ENCODE measurements around the gene HOOK2. TPM values are rescaled to one million over a fixed set of nuclear protein-coding genes. Genes with fewer than 3 reads are reported as not detected.

HOOK2 gene
- total RNA-seq, 1 donor from 2014 or later, result 26.8 TPM

- no peak for TF ChIP-seq CTCF (IDR thresholded peaks at IDR 0.05)
- no peak for DNase-seq (ENCODE audit: extremely low spot score, unreplicated experiment)
- Mint-ChIP-seq H3K9me3 (ENCODE audit: unreplicated experiment) (no peaks in the 10 kb centered on the region), H3K27ac (ENCODE audit: unreplicated experiment) (no peak overlapping the region), H3K4me3 (ENCODE audit: unreplicated experiment) (no peak overlapping the region), H3K4me1 (ENCODE audit: unreplicated experiment) (peaks cover 4% of the 10 kb centered on the region), H3K36me3 (ENCODE audit: unreplicated experiment) (peaks cover 3% of the 10 kb centered on the region), H3K27me3 (ENCODE audit: unreplicated experiment) (no peaks in the 10 kb centered on the region)
Observed at GRCh38 chr19:12759686-12760085, 15.7 kb downstream of the HOOK2 start.

GRCh38 chr19:12757544-12758274 lies 17.6 kb downstream of the HOOK2 start:
- Mint-ChIP-seq H3K9me3 (ENCODE audit: unreplicated experiment) (no peaks in the 10 kb centered on the region), H3K36me3 (ENCODE audit: unreplicated experiment) (no peaks in the 10 kb centered on the region), H3K4me3 (ENCODE audit: unreplicated experiment) (peak overlapping the region; percentile 66), H3K27ac (ENCODE audit: unreplicated experiment) (no peak overlapping the region), H3K4me1 (ENCODE audit: unreplicated experiment) (peaks cover 4% of the 10 kb centered on the region), H3K27me3 (ENCODE audit: unreplicated experiment) (peaks cover 5% of the 10 kb centered on the region)
- peak; percentile 91 for DNase-seq (ENCODE audit: extremely low spot score, unreplicated experiment)
- peak; percentile 97 for TF ChIP-seq CTCF (IDR thresholded peaks at IDR 0.05)

- DNase-seq (ENCODE audit: extremely low spot score, unreplicated experiment), result no peak
- Mint-ChIP-seq H3K27me3 (ENCODE audit: unreplicated experiment) (peaks cover 13% of the 10 kb centered on the region), H3K36me3 (ENCODE audit: unreplicated experiment) (no peaks in the 10 kb centered on the region), H3K27ac (ENCODE audit: unreplicated experiment) (no peak overlapping the region), H3K4me3 (ENCODE audit: unreplicated experiment) (no peak overlapping the region), H3K9me3 (ENCODE audit: unreplicated experiment) (no peaks in the 10 kb centered on the region), H3K4me1 (ENCODE audit: unreplicated experiment) (peaks cover 4% of the 10 kb centered on the region)
- no peak for TF ChIP-seq CTCF (IDR thresholded peaks at IDR 0.05)
Observed at GRCh38 chr19:12756150-12756883, 19.0 kb downstream of the HOOK2 start.

- no peak overlapping the region for H3K4me3 Mint-ChIP-seq (ENCODE audit: unreplicated experiment)
- H3K27me3 Mint-ChIP-seq (ENCODE audit: unreplicated experiment), result peaks cover 23% of the 10 kb centered on the region
- TF ChIP-seq CTCF (IDR thresholded peaks at IDR 0.05), result no peak
- no peak for DNase-seq (ENCODE audit: extremely low spot score, unreplicated experiment)
- H3K36me3 Mint-ChIP-seq (ENCODE audit: unreplicated experiment), result no peaks in the 10 kb centered on the region
- no peaks in the 10 kb centered on the region for H3K9me3 Mint-ChIP-seq (ENCODE audit: unreplicated experiment)
- H3K4me1 Mint-ChIP-seq (ENCODE audit: unreplicated experiment), result peaks cover 15% of the 10 kb centered on the region
- no peak overlapping the region for H3K27ac Mint-ChIP-seq (ENCODE audit: unreplicated experiment)
Observed at GRCh38 chr19:12754465-12755196, 20.7 kb downstream of the HOOK2 start.
